SK-N-SH (cell line): Measurements from ENCODE around the gene SMCO4. TPM values are rescaled to one million over a fixed set of nuclear protein-coding genes. Genes with fewer than 3 reads are reported as not detected.

Experiments
- CTCF ChIA-PET: fragments of 300-600, 350-600 bp; formaldehyde crosslinking; extraction: SDS; loops from one replicate; lab custom pipeline; 2021; lab: Yijun Ruan, JAX
- POLR2A ChIA-PET: fragments of 350-600 bp; sonication (Branson Sonifier 250); formaldehyde crosslinking; extraction: SDS; loops from one replicate; lab custom pipeline; 2020; ENCODE audit warnings: antibody characterized with exemption, inconsistent platforms; lab: Yijun Ruan, JAX
- DNase-seq: peaks from one replicate; pipeline ENCODE4 v3.0.0; 2012
- H2AFZ ChIP-seq: fragments of 200-600 bp; sonication (generic); 2 replicates; pipeline ENCODE4 v1.8.1; 2016; ENCODE audit warnings: antibody characterized with exemption, mild to moderate bottlenecking, low read depth
- H3F3A ChIP-seq: fragments of 200-600 bp; sonication (generic); replicated peaks from 2 replicates; pipeline ENCODE3; 2016; ENCODE audit warnings: antibody characterized with exemption, mild to moderate bottlenecking; ENCODE audit not compliant: insufficient read depth
- H3K27ac ChIP-seq, 2 experiments: fragments of 200-500 bp in 1 of 2; fragments of 200-600 bp in 1 of 2; sonication (Bioruptor generic) in 1 of 2; sonication (generic), shearing (Covaris generic) in 1 of 2; 2 replicates each; pipeline versions ENCODE4 v1.5.1 to v1.6.1; 2014 to 2016; ENCODE audit warnings: low read depth in 2 of 2, inconsistent platforms in 1 of 2, low read length in 1 of 2, mild to moderate bottlenecking in 1 of 2, mixed read lengths in 1 of 2
- H3K27me3 ChIP-seq: fragments of 200-600 bp; sonication (generic), shearing (Covaris generic); 2 replicates; pipeline ENCODE4 v1.6.1; 2016; ENCODE audit warnings: mixed run types; ENCODE audit not compliant: insufficient read depth
- H3K36me3 ChIP-seq, 2 experiments: fragments of 200-500 bp in 1 of 2; fragments of 200-600 bp in 1 of 2; sonication (Bioruptor generic) in 1 of 2; sonication (generic) in 1 of 2; replicated peaks in 1 of 2; 2 replicates each; pipeline versions ENCODE3 to v1.5.1; 2014 to 2016; ENCODE audit warnings: low read length in 1 of 2, mild to moderate bottlenecking in 1 of 2; ENCODE audit not compliant: insufficient read depth in 2 of 2, control insufficient read depth in 1 of 2
- H3K4me1 ChIP-seq, 2 experiments: fragments of 200-500 bp in 1 of 2; fragments of 200-600 bp in 1 of 2; sonication (Bioruptor generic) in 1 of 2; sonication (generic), shearing (Covaris generic) in 1 of 2; 2 replicates each; pipeline versions ENCODE4 v1.5.1 to v1.6.1; 2014 to 2016; ENCODE audit warnings: low read depth in 1 of 2, low read length in 1 of 2, mixed run types in 1 of 2; ENCODE audit not compliant: insufficient read depth in 2 of 2, control insufficient read depth in 1 of 2
- H3K4me2 ChIP-seq: fragments of 200-600 bp; sonication (generic), shearing (Covaris generic); 2 replicates; pipeline ENCODE4 v1.6.1; 2017; ENCODE audit warnings: mixed run types
- H3K4me3 ChIP-seq, 2 experiments: fragments of 200-500 bp in 1 of 2; fragments of 200-600 bp in 1 of 2; sonication (Bioruptor generic) in 1 of 2; sonication (generic), shearing (Covaris generic) in 1 of 2; 2 replicates each; pipeline versions ENCODE4 v1.5.1 to v1.8.1; 2014 to 2016; ENCODE audit warnings: low read depth in 2 of 2, inconsistent platforms in 1 of 2, low read length in 1 of 2, mild to moderate bottlenecking in 1 of 2, mixed read lengths in 1 of 2, moderate library complexity in 1 of 2
- H3K79me2 ChIP-seq: fragments of 200-600 bp; sonication (generic); 2 replicates; pipeline ENCODE4 v1.8.1; 2017; ENCODE audit warnings: mild to moderate bottlenecking; ENCODE audit not compliant: insufficient read depth
- H3K9ac ChIP-seq: fragments of 200-600 bp; sonication (generic); 2 replicates; pipeline ENCODE4 v1.6.1; 2017; ENCODE audit warnings: mixed run types
- H3K9me2 ChIP-seq: fragments of 200-600 bp; sonication (generic); 2 replicates; pipeline ENCODE4 v1.6.1; 2017; ENCODE audit warnings: mixed run types
- H3K9me3 ChIP-seq: fragments of 200-600 bp; sonication (generic); 2 replicates; pipeline ENCODE4 v1.6.1; 2017; ENCODE audit warnings: mixed run types, mild to moderate bottlenecking, moderate library complexity
- H4K20me1 ChIP-seq: fragments of 200-600 bp; sonication (generic); 2 replicates; pipeline ENCODE4 v1.6.1; 2017; ENCODE audit warnings: mild to moderate bottlenecking, mixed run types; ENCODE audit not compliant: insufficient read depth
- CHD2 ChIP-seq: fragments of 150-350 bp; IDR thresholded peaks from 2 replicates; pipeline ENCODE4 v1.6.1; 2018; ENCODE audit warnings: low read length; ENCODE audit not compliant: partially characterized antibody
- ELF1 ChIP-seq: IDR thresholded peaks from 2 replicates; pipeline ENCODE4 v1.4.0; 2012
- EZH2phosphoT487 ChIP-seq: fragments of 200-600 bp; sonication (generic); IDR thresholded peaks from 2 replicates; pipeline ENCODE4 v1.6.1; 2017; ENCODE audit warnings: low read depth, mixed run types, mild to moderate bottlenecking, antibody characterized with exemption, moderate library complexity, borderline replicate concordance
- FOSL2 ChIP-seq: IDR thresholded peaks from 2 replicates; pipeline ENCODE4 v1.4.0; 2012; ENCODE audit warnings: low read depth, mild to moderate bottlenecking, moderate library complexity, borderline replicate concordance
- FOXM1 ChIP-seq: IDR thresholded peaks from 2 replicates; pipeline ENCODE4 v1.4.0; 2012; ENCODE audit warnings: low read depth, mild to moderate bottlenecking
- GATA2 ChIP-seq: sonication (generic); formaldehyde crosslinking; IDR thresholded peaks from 2 replicates; pipeline ENCODE4 v1.5.0; 2020; ENCODE audit warnings: mild to moderate bottlenecking, missing genetic modification reagents
- MEF2A ChIP-seq: IDR thresholded peaks from 2 replicates; pipeline ENCODE4 v1.4.0; 2012; ENCODE audit warnings: low read depth, borderline replicate concordance
- RAD21 ChIP-seq: IDR thresholded peaks from 2 replicates; pipeline ENCODE4 v1.6.1; 2012; ENCODE audit warnings: mild to moderate bottlenecking, low read length
- RCOR1 ChIP-seq: fragments of 150-350 bp; IDR thresholded peaks from 2 replicates; pipeline ENCODE4 v1.6.1; 2017; ENCODE audit warnings: antibody characterized with exemption, low read length
- RFX5 ChIP-seq: IDR thresholded peaks from 2 replicates; pipeline ENCODE4 v1.6.1; 2012; ENCODE audit warnings: mild to moderate bottlenecking, improper control_type of control experiment, low read length
- RXRA ChIP-seq: IDR thresholded peaks from 2 replicates; pipeline ENCODE4 v1.4.0; 2012; ENCODE audit warnings: low read depth, mild to moderate bottlenecking, borderline replicate concordance
- SMC3 ChIP-seq: IDR thresholded peaks from 2 replicates; pipeline ENCODE4 v1.6.1; 2012; ENCODE audit warnings: low read depth, low read length, improper control_type of control experiment
- TAF1 ChIP-seq: IDR thresholded peaks from 2 replicates; pipeline ENCODE4 v1.6.1; 2012; ENCODE audit warnings: low read depth, mild to moderate bottlenecking, low read length, moderate library complexity, borderline replicate concordance
- TCF12 ChIP-seq: IDR thresholded peaks from 2 replicates; pipeline ENCODE4 v1.4.0; 2012
- WGBS: methylation state at CpG from one replicate; pipeline ENCODE4 v1.1.6; 2017; ENCODE audit warnings: low lambda C conversion rate; 5-methylcytosine and 5-hydroxymethylcytosine counted together
- polyA plus RNA-seq, 3 experiments: library from polyadenylated mRNA; depleted of rRNA; stranded (reverse); fragments of >200 nt; gene quantifications; 2 replicates each; pipeline ENCODE4 v1.2.3, GENCODE V29; 2012
- TF ChIP-seq, protein P1 (sequence below): IDR thresholded peaks from 2 replicates; pipeline ENCODE4 v1.4.0; 2012; ENCODE audit warnings: low read depth
- TF ChIP-seq, protein P2 (sequence below): fragments of 200-600 bp; sonication (generic); IDR thresholded peaks from 2 replicates; pipeline ENCODE4 v1.6.1; 2017; ENCODE audit warnings: antibody characterized with exemption, mild to moderate bottlenecking, moderate library complexity

SMCO4 gene
- polyA plus RNA-seq, 1 of the 3 experiments (the other 2 are of a cell fraction): 9.0 TPM

DNA sequence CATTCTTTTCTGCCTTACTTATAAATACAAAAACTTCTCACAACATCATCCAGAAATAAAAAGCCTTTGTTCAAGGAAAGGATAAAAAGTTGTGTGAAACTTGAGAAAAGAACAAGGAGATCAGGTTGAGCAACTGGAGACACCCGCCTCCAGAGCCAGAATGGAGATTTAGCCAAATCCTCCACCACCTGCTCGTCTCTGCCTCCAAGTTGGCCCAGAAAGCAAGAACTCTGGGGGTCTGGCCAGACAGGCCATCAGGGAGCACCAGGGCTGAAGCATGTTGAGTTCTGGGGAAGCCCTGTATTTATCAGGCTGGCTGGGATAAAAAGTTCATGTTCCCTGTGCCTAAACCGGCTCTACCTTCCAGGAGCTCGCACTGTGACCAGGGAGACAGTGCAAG lies 14.9 kb downstream of the SMCO4 start:
- no peaks in the 10 kb centered on the region for H3K9me3 ChIP-seq
- no peaks in the 10 kb centered on the region for H3K79me2 ChIP-seq
- ChIA-PET POLR2A (no interaction called here), CTCF (interaction anchor here (2.1 kb wide), 1 partner anchor 14 kb away, joined by 6 read pairs; no protein-coding TSS in a partner anchor)
- H3K4me2 ChIP-seq: no peak overlapping the region
- H3K4me3 ChIP-seq: no peak overlapping the region
- DNase-seq: no peak
- no peaks in the 10 kb centered on the region for H3K36me3 ChIP-seq
- H4K20me1 ChIP-seq: no peaks in the 10 kb centered on the region
- H3K9me2 ChIP-seq: no peaks in the 10 kb centered on the region
- H2AFZ ChIP-seq: no peak overlapping the region
- H3F3A ChIP-seq: no peaks in the 10 kb centered on the region
- TF ChIP-seq FOSL2 (no peak), TAF1 (no peak)
- WGBS: 93% methylated on average over 4 of the region's 4 CpGs
- no peak overlapping the region for H3K27ac ChIP-seq
- H3K27me3 ChIP-seq: no peaks in the 10 kb centered on the region
- H3K4me1 ChIP-seq: no peaks in the 10 kb centered on the region
- H3K9ac ChIP-seq: no peak overlapping the region

GRCh38 chr11:93526641-93527583 lies 16.3 kb downstream of the SMCO4 start:
- 94% methylated on average over 8 of the region's 8 CpGs for WGBS
- Histone ChIP-seq H3K79me2 (no peaks in the 10 kb centered on the region), H3K27ac (no peak overlapping the region), H3K36me3 (no peaks in the 10 kb centered on the region), H3K4me3 (no peak overlapping the region), H3K27me3 (no peaks in the 10 kb centered on the region), H3K4me2 (no peak overlapping the region), H3K9me3 (no peaks in the 10 kb centered on the region), H2AFZ (no peak overlapping the region), H3K9me2 (no peaks in the 10 kb centered on the region)
- no peak for TF ChIP-seq RAD21
- TF ChIP-seq, all 33 proteins: peak for 0
- H3K4me1 ChIP-seq: no peaks in the 10 kb centered on the region
- ChIA-PET POLR2A (no interaction called here), CTCF (no interaction called here)
- H3K9ac ChIP-seq: no peak overlapping the region
- no peaks in the 10 kb centered on the region for H4K20me1 ChIP-seq
- H3F3A ChIP-seq: no peaks in the 10 kb centered on the region
- DNase-seq: no peak

GRCh38 chr11:93526346-93526633 lies 16.9 kb downstream of the SMCO4 start:
- Histone ChIP-seq H3K36me3 (no peaks in the 10 kb centered on the region), H3K9ac (no peak overlapping the region), H3K79me2 (no peaks in the 10 kb centered on the region), H3K9me2 (no peaks in the 10 kb centered on the region), H3K4me2 (no peak overlapping the region), H3K4me1 (no peaks in the 10 kb centered on the region), H3F3A (no peaks in the 10 kb centered on the region), H2AFZ (no peak overlapping the region), H4K20me1 (no peaks in the 10 kb centered on the region), H3K4me3 (no peak overlapping the region), H3K27ac (no peak overlapping the region), H3K27me3 (no peaks in the 10 kb centered on the region), H3K9me3 (no peaks in the 10 kb centered on the region)
- POLR2A ChIA-PET: no interaction called here
- CTCF ChIA-PET: no interaction called here
- WGBS: 91% methylated on average over 3 of the region's 3 CpGs
- TF ChIP-seq RCOR1: no peak
- no peak for TF ChIP-seq ELF1
- TF ChIP-seq FOXM1: no peak
- TF ChIP-seq, protein P1, sequence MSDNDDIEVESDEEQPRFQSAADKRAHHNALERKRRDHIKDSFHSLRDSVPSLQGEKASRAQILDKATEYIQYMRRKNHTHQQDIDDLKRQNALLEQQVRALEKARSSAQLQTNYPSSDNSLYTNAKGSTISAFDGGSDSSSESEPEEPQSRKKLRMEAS: no peak
- no peak for TF ChIP-seq TAF1
- no peak for TF ChIP-seq SMC3
- no peak for TF ChIP-seq RXRA
- no peak for TF ChIP-seq CHD2
- TF ChIP-seq, protein P2, sequence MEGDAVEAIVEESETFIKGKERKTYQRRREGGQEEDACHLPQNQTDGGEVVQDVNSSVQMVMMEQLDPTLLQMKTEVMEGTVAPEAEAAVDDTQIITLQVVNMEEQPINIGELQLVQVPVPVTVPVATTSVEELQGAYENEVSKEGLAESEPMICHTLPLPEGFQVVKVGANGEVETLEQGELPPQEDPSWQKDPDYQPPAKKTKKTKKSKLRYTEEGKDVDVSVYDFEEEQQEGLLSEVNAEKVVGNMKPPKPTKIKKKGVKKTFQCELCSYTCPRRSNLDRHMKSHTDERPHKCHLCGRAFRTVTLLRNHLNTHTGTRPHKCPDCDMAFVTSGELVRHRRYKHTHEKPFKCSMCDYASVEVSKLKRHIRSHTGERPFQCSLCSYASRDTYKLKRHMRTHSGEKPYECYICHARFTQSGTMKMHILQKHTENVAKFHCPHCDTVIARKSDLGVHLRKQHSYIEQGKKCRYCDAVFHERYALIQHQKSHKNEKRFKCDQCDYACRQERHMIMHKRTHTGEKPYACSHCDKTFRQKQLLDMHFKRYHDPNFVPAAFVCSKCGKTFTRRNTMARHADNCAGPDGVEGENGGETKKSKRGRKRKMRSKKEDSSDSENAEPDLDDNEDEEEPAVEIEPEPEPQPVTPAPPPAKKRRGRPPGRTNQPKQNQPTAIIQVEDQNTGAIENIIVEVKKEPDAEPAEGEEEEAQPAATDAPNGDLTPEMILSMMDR: no peak
- no peak for TF ChIP-seq EZH2phosphoT487
- no peak for TF ChIP-seq GATA2 (CRISPR knock-in tag)
- TF ChIP-seq MEF2A: no peak
- no peak for TF ChIP-seq TCF12
- no peak for TF ChIP-seq RFX5
- DNase-seq: no peak
